GM19468 (cell line): ENCODE data around the gene KAT5.
"Not testable (repeated sequence)": the region's sequence is repeated elsewhere in the genome, so short reads cannot be mapped to it uniquely, and the experiment has no call there.

ENCODE experiments used
- ATAC-seq: cut with Tn5 transposase; IDR thresholded peaks from one replicate; pipeline ENCODE4 v1.9.1; 2021; ENCODE audit warnings: mild to moderate bottlenecking, moderate library complexity, moderate number of reproducible peaks; ENCODE audit not compliant: unreplicated experiment; ENCODE audit errors: extremely low read depth

The KAT5 gene

DNA sequence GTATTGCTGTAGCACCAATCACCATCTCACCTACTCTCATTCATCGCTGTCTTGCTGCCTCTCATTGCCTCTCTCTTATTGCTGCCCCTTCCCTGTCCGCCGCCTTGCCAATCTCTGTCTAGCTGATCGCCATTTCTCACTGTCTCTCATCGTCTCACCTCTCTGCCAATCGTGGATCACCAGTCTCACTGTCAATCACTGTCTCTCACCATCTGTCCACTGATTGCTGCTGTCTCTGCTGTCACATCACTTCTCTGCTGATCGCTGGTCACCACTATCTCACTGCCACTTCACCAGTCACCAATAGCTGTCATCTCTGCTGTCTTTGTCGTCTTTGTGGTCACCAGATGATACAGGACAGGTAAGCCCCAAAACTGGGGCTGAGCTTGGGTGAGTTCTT is 29.1 kb downstream of the KAT5 start:
- ATAC-seq = no peak

DNA sequence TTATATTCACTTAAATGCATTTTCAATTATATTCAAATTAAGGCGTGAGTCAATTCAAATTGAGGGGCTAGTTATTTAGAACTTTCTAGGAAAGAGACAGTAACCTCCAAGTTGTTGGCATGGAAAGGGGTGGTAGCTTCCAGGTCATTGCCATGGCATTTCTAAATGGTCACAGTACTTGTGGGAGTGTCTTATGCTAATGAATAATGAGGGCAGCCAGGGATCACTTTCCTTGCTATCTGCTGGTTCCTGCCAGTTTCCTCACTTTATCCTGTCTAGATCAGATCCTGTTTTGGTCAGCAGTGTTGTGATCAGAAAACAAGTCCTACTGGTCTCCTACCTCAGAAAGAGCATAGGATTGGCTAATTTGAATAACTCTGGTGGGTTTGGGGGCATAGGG is 30.3 kb downstream of the KAT5 start:
- no peak for ATAC-seq

DNA sequence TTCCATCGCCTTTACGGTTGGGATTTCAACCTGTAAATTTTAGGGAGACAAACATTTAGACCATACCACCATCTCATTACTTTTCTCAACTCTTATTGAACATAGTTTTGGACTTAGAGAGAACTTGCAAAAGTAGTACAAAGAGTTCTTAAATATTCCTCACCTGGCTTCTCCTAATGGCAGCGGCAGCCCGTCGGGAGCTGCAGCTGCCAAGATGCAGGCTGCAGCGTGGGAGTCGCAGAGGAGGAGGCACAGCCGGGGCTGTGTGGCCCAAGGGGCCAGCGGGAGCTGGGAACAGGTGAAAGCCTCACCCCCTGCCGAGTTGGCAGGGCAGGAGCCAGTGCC is 31.6 kb downstream of the KAT5 start:
- ATAC-seq = no peak

DNA sequence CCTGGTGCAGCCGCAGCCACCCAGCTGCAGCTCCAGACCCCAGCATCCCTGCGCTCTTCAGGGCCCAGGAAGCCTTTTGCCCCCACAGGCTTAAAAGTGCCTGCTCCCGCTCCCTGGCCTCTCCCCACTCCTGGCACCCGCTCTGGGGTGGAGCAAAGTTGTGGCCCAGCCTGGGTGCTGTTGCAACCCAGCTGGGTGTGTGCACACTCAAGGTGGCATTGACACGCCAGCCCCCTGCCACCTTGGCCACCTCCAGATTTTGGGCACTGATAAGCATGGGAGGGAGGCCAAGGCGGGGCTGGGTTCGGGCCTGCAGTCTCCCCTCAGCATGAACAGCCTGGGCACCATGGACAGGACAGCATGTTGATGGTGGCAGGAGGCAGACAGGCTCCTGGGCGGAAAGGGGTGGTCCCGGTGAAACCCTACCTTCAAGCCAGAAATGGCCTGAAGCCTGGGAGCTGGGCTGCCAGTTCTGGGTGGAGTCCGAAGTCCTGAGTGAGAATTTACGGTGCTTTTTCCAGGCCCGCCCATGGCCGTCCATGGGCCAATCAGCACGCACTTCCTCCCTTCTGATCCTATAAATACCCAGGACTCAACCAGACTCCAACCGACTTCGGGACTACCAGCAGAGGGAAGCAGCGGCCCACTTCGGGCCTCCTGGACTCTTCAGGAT is 32.1 kb downstream of the KAT5 start:
- no peak for ATAC-seq

DNA sequence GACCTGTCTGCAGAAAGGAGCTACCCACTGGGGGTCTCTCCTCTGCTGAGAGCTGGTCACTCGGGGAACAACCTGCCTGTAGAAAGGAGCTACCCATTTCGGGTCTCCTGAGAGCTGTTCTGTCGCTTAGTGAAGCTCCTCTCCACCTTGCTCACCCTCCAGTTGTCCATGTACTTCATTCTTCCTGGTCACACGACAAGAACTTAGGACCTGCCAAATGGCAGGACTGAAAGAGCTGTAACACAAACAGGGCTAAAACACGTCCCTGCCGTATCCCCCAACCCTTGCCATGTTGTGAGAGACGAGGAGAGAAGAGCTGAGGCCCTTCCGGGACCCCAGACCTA is 32.6 kb downstream of the KAT5 start:
- ATAC-seq = no peak

DNA sequence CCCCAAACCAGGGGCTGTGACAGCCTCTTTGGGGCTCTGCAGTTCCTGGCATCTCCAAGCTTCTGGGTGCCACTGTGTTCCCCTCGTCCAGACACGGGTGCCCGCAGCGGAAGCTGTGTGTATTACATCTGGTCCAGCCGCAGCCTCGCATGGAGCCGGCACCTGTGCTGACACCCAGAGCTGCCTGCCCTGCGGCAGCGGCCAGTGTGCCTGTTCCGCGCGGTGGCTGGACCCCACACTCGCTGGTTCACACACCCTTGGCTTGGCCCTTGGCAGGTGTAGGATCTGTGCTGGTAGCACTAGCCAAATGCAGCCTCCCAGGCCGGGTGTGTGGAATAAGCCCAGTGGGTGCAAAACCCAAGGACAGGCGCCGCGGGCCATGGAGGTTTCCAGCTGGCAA is 33.0 kb downstream of the KAT5 start:
- no peak for ATAC-seq

DNA sequence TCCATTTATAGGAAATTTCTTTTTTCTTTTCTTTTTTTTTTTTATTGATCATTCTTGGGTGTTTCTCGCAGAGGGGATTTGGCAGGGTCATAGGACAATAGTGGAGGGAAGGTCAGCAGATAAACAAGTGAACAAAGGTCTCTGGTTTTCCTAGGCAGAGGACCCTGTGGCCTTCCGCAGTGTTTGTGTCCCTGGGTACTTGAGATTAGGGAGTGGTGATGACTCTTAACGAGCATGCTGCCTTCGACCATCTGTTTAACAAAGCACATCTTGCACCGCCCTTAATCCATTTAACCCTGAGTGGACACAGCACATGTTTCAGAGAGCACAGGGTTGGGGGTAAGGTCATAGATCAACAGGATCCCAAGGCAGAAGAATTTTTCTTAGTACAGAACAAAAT is 50.1 kb downstream of the KAT5 start:
- not testable (repeated sequence) for ATAC-seq

DNA sequence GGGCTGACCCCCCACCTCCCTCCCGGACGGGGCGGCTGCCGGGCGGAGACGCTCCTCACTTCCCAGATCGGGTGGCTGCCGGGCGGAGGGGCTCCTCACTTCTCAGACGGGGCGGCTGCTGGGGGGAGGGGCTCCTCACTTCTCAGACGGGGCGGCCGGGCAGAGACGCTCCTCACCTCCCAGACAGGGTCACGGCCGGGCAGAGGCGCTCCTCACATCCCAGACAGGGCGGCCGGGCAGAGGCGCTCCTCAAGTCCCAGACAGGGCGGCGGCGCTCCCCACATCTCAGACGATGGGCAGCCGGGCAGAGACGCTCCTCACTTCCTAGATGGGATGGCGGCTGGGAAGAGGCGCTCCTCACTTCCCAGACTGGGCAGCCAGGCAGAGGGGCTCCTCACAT is 50.8 kb downstream of the KAT5 start:
- ATAC-seq = not testable (repeated sequence)

DNA sequence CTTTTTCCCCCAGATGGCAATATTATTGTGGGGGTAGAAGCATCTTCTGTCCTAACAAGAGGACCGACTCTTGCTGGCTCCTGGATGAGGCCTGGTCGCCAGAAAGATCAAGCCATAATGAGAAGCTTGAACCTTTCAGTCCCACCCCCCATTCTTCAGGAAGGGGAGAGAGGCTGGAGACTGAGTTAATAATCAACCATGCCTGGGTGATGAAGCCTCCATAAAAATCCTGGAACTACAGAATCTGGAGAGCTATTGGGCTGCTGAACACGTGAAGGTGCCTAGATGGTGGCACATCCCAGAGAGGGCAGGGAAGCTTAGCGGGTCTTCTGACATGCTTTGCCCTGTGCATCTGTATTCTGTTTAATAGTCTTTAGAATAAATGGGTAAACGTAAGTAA is 52.4 kb downstream of the KAT5 start:
- ATAC-seq = no peak

DNA sequence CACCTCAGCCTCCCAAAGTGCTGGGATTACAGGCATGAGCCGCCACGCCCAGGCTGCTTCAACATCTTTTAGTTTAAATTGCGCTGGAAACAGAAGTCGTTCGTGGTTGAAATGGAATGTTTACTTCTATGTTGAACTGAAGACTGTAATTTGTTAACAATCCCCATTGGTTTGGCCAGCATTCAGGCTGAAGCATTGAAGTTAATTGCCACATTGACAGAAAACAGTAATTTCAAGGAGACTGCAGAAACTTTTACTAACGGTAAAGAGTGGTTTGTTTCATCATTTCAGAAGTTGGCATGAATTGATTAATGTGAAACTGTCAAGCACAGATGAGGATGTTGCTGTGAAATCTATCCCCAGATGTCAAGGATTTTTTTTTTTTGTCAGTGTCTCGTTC is 54.5 kb downstream of the KAT5 start:
- no peak for ATAC-seq

DNA sequence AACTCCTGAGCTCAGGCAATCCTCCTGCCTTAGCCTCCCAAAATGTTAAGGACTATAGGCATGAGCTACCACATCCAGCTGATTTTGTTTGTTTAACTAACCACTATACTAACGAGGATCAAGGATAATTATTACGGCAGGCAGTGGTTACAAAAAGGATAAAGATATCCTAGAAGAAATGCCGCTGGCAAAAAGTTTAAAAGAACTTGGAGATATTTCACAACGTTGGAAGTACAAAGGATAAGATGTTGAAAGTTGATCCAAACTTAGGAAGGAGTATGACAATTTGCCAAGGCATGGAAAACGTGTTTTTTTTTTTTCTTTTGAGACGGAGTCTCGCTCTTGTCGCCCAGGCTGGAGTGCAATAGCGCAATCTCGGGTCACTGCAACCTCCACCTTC is 55.4 kb downstream of the KAT5 start:
- no peak for ATAC-seq

DNA sequence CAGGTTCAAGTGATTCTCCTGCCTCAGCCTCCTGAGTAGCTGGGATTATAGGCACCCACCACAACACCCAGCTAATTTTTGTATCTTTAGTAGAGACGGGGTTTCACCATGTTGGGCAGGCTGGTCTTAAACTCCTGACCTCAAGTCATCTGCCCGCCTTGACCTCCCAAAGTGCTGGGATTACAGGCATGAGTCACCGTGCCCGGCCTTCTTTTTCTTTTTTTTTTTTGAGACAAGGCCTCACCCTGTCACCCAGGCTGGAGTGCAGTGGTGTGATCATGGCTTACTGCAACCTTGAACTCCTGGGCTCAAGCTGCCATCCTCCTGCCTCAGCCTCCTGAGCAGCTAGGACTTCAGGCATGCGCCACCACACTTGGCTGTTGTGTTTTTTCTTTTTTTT is 55.8 kb downstream of the KAT5 start:
- ATAC-seq = not testable (repeated sequence)
